Astrocyte (in vitro differentiated cells and primary cell): Measurements from ENCODE around the gene BABAM1. TPM values are rescaled to one million over a fixed set of nuclear protein-coding genes. Genes with fewer than 3 reads are reported as not detected.

Source experiments
- DNase-seq: peaks from one replicate; pipeline ENCODE4 v3.0.0-alpha.2; 2010; ENCODE audit warnings: low read depth
- FAIRE-seq: peaks from 2 replicates; lab custom pipeline; 2011; peaks lifted over from hg19 to GRCh38; lab: Jason Lieb, UNC
- H2AFZ ChIP-seq: 2 replicates; pipeline ENCODE4 v1.6.0; 2012; ENCODE audit warnings: low read depth, low read length, inconsistent platforms
- H3K27ac ChIP-seq: 2 replicates; pipeline ENCODE4 v1.5.1; 2011; ENCODE audit warnings: low read depth, low read length, inconsistent platforms
- H3K27me3 ChIP-seq: 2 replicates; pipeline ENCODE4 v1.6.0; 2011; ENCODE audit warnings: low read length, inconsistent platforms; ENCODE audit not compliant: insufficient read depth
- H3K36me3 ChIP-seq: 2 replicates; pipeline ENCODE4 v1.5.1; 2011; ENCODE audit warnings: low read length, inconsistent platforms; ENCODE audit not compliant: insufficient read depth
- H3K4me1 ChIP-seq: 2 replicates; pipeline ENCODE4 v1.5.1; 2011; ENCODE audit warnings: low read length, inconsistent platforms; ENCODE audit not compliant: insufficient read depth
- H3K4me2 ChIP-seq: 2 replicates; pipeline ENCODE4 v1.6.0; 2012; ENCODE audit warnings: low read length, inconsistent platforms
- H3K4me3 ChIP-seq: 2 replicates; pipeline ENCODE4 v1.5.1; 2011; ENCODE audit warnings: low read depth, mild to moderate bottlenecking, low read length, inconsistent platforms; ENCODE audit not compliant: insufficient read depth
- H3K79me2 ChIP-seq: 2 replicates; pipeline ENCODE4 v1.6.0; 2012; ENCODE audit warnings: mild to moderate bottlenecking, low read length, inconsistent platforms; ENCODE audit not compliant: insufficient read depth
- H3K9ac ChIP-seq: 2 replicates; pipeline ENCODE4 v1.6.0; 2012; ENCODE audit warnings: mild to moderate bottlenecking, low read length, inconsistent platforms
- H3K9me3 ChIP-seq: 2 replicates; pipeline ENCODE4 v1.5.1; 2012; ENCODE audit warnings: low read depth, mild to moderate bottlenecking, low read length, inconsistent platforms; ENCODE audit not compliant: insufficient read depth
- H4K20me1 ChIP-seq: 2 replicates; pipeline ENCODE4 v1.6.0; 2012; ENCODE audit warnings: low read length, inconsistent platforms; ENCODE audit not compliant: insufficient read depth
- H3K27ac Mint-ChIP-seq: one replicate; pipeline ENCODE4 v1.8.0; 2021; ENCODE audit warnings: mild to moderate bottlenecking, mixed read lengths; ENCODE audit not compliant: unreplicated experiment
- H3K27me3 Mint-ChIP-seq: one replicate; pipeline ENCODE4 v1.8.0; 2021; ENCODE audit warnings: low read depth, mixed read lengths; ENCODE audit not compliant: unreplicated experiment
- H3K36me3 Mint-ChIP-seq: one replicate; pipeline ENCODE4 v1.8.0; 2021; ENCODE audit warnings: low read depth, mixed read lengths; ENCODE audit not compliant: unreplicated experiment
- H3K4me1 Mint-ChIP-seq: one replicate; pipeline ENCODE4 v1.8.0; 2021; ENCODE audit warnings: low read depth, mixed read lengths; ENCODE audit not compliant: unreplicated experiment
- H3K4me3 Mint-ChIP-seq: one replicate; pipeline ENCODE4 v1.8.0; 2021; ENCODE audit warnings: mild to moderate bottlenecking, moderate library complexity, mixed read lengths; ENCODE audit not compliant: unreplicated experiment
- H3K9me3 Mint-ChIP-seq: one replicate; pipeline ENCODE4 v1.8.0; 2021; ENCODE audit warnings: mild to moderate bottlenecking, mixed read lengths; ENCODE audit not compliant: unreplicated experiment
- CTCF ChIP-seq: IDR thresholded peaks from 2 replicates; pipeline ENCODE4 v1.5.1; 2011; ENCODE audit warnings: low read depth, mild to moderate bottlenecking, inconsistent platforms, low read length, moderate library complexity; ENCODE audit not compliant: insufficient read depth
- EZH2 ChIP-seq: IDR thresholded peaks from 2 replicates; pipeline ENCODE4 v1.6.1; 2012; ENCODE audit warnings: mild to moderate bottlenecking, low read length, inconsistent platforms; ENCODE audit not compliant: insufficient read depth
- total RNA-seq: library from RNA; stranded (reverse); gene quantifications from 2 replicates; pipeline ENCODE4 v1.2.1, GENCODE V29; 2021

Gene BABAM1
- total RNA-seq, 1 donor from 2014 or later = 112 TPM

GRCh38 chr19:17281391-17282304, 14.4 kb downstream of the BABAM1 start, which contains the start of gene ANKLE1:
Gene ANKLE1 (plus strand): TSS chr19:17281901. CDS start chr19:17281921, 20 bp downstream.
- no peaks in the 10 kb centered on the region for H3K4me1 ChIP-seq
- H3K36me3 ChIP-seq = peaks cover 2% of the 10 kb centered on the region
- no peak for TF ChIP-seq CTCF
- TF ChIP-seq EZH2 = peak; percentile 66
- Mint-ChIP-seq H3K9me3 (no peaks in the 10 kb centered on the region), H3K4me1 (no peaks in the 10 kb centered on the region), H3K36me3 (peaks cover 8% of the 10 kb centered on the region), H3K27ac (no peak within 1 kb of the TSS), H3K4me3 (peak within 1 kb of the TSS; percentile 64), H3K27me3 (peaks cover 3% of the 10 kb centered on the region)
- H3K4me2 ChIP-seq = peak within 1 kb of the TSS; percentile 82
- peak within 1 kb of the TSS; percentile 23 for H3K9ac ChIP-seq
- no peak within 1 kb of the TSS for H3K27ac ChIP-seq
- DNase-seq = no peak
- no peaks in the 10 kb centered on the region for H3K79me2 ChIP-seq
- no peaks in the 10 kb centered on the region for H4K20me1 ChIP-seq
- peak within 1 kb of the TSS; percentile 14 for H3K4me3 ChIP-seq
- H3K27me3 ChIP-seq = no peaks in the 10 kb centered on the region
- no peaks in the 10 kb centered on the region for H3K9me3 ChIP-seq
- peak within 1 kb of the TSS; percentile 74 for H2AFZ ChIP-seq
- no peak for FAIRE-seq

- Mint-ChIP-seq H3K9me3 (no peaks in the 10 kb centered on the region), H3K36me3 (peaks cover 8% of the 10 kb centered on the region), H3K27ac (no peak overlapping the region), H3K4me3 (no peak overlapping the region), H3K4me1 (no peaks in the 10 kb centered on the region), H3K27me3 (peaks cover 3% of the 10 kb centered on the region)
- no peak for FAIRE-seq
- no peaks in the 10 kb centered on the region for H3K27me3 ChIP-seq
- no peaks in the 10 kb centered on the region for H3K9me3 ChIP-seq
- no peaks in the 10 kb centered on the region for H3K79me2 ChIP-seq
- peak overlapping the region; percentile 14 for H3K4me3 ChIP-seq
- no peak overlapping the region for H3K9ac ChIP-seq
- peak; percentile 29 for DNase-seq
- H3K36me3 ChIP-seq = no peaks in the 10 kb centered on the region
- H2AFZ ChIP-seq = peak overlapping the region; percentile 74
- no peak overlapping the region for H3K27ac ChIP-seq
- TF ChIP-seq EZH2 (peak; percentile 9), CTCF (peak; percentile 59)
- H4K20me1 ChIP-seq = no peaks in the 10 kb centered on the region
- H3K4me1 ChIP-seq = no peaks in the 10 kb centered on the region
- peak overlapping the region; percentile 82 for H3K4me2 ChIP-seq
Measured at GRCh38 chr19:17282488-17283125, 15.4 kb downstream of the BABAM1 start.
